ENCODE data around the gene CLSTN2.

Gene CLSTN2

GRCh38 chr3:140093742-140094141 is 158.8 kb downstream of the CLSTN2 start:
- TF ChIP-seq POLR2A (IDR thresholded peaks at IDR 0.05; ENCODE audit: low read depth, low read length), result no peak
- DNase-seq (ENCODE audit: insufficient read length, low spot score), result no peak
- FAIRE-seq, result no peak

GRCh38 chr3:140094487-140094886 is 159.5 kb downstream of the CLSTN2 start:
- TF ChIP-seq POLR2A (IDR thresholded peaks at IDR 0.05; ENCODE audit: low read depth, low read length), result no peak
- DNase-seq (ENCODE audit: insufficient read length, low spot score) (no peak), FAIRE-seq (no peak)

GRCh38 chr3:140096037-140096436 is 161.1 kb downstream of the CLSTN2 start:
- TF ChIP-seq POLR2A (IDR thresholded peaks at IDR 0.05; ENCODE audit: low read depth, low read length), result no peak
- DNase-seq (ENCODE audit: insufficient read length, low spot score) (no peak), FAIRE-seq (no peak)

GRCh38 chr3:140097874-140098635 is 163.1 kb downstream of the CLSTN2 start:
- no peak for FAIRE-seq
- DNase-seq (ENCODE audit: insufficient read length, low spot score), result no peak
- no peak for TF ChIP-seq POLR2A (IDR thresholded peaks at IDR 0.05; ENCODE audit: low read depth, low read length)

GRCh38 chr3:140100479-140100878 is 165.5 kb downstream of the CLSTN2 start:
- DNase-seq (ENCODE audit: insufficient read length, low spot score) (no peak), FAIRE-seq (no peak)
- no peak for TF ChIP-seq POLR2A (IDR thresholded peaks at IDR 0.05; ENCODE audit: low read depth, low read length)

GRCh38 chr3:140103166-140103565 is 168.2 kb downstream of the CLSTN2 start:
- TF ChIP-seq POLR2A (IDR thresholded peaks at IDR 0.05; ENCODE audit: low read depth, low read length), result no peak
- FAIRE-seq (no peak), DNase-seq (ENCODE audit: insufficient read length, low spot score) (no peak)

- TF ChIP-seq POLR2A (IDR thresholded peaks at IDR 0.05; ENCODE audit: low read depth, low read length), result no peak
- FAIRE-seq (no peak), DNase-seq (ENCODE audit: insufficient read length, low spot score) (no peak)
Measured at GRCh38 chr3:140103986-140104645, 169.1 kb downstream of the CLSTN2 start.

- DNase-seq (ENCODE audit: insufficient read length, low spot score) (no peak), FAIRE-seq (no peak)
- no peak for TF ChIP-seq POLR2A (IDR thresholded peaks at IDR 0.05; ENCODE audit: low read depth, low read length)
Measured at GRCh38 chr3:140113996-140114788, 179.2 kb downstream of the CLSTN2 start.

GRCh38 chr3:140114789-140115080 is 179.8 kb downstream of the CLSTN2 start:
- TF ChIP-seq POLR2A (IDR thresholded peaks at IDR 0.05; ENCODE audit: low read depth, low read length), result no peak
- no peak for DNase-seq (ENCODE audit: insufficient read length, low spot score)
- no peak for FAIRE-seq

GRCh38 chr3:140117096-140117526 is 182.1 kb downstream of the CLSTN2 start:
- FAIRE-seq, result no peak
- no peak for TF ChIP-seq POLR2A (IDR thresholded peaks at IDR 0.05; ENCODE audit: low read depth, low read length)
- no peak for DNase-seq (ENCODE audit: insufficient read length, low spot score)

- TF ChIP-seq POLR2A (IDR thresholded peaks at IDR 0.05; ENCODE audit: low read depth, low read length), result no peak
- DNase-seq (ENCODE audit: insufficient read length, low spot score), result no peak
- FAIRE-seq, result no peak
Measured at GRCh38 chr3:140122183-140122582, 187.2 kb downstream of the CLSTN2 start.

GRCh38 chr3:140128217-140128616 is 193.2 kb downstream of the CLSTN2 start:
- no peak for TF ChIP-seq POLR2A (IDR thresholded peaks at IDR 0.05; ENCODE audit: low read depth, low read length)
- DNase-seq (ENCODE audit: insufficient read length, low spot score) (no peak), FAIRE-seq (no peak)

- DNase-seq (ENCODE audit: insufficient read length, low spot score) (peak; percentile 27), FAIRE-seq (no peak)
- no peak for TF ChIP-seq POLR2A (IDR thresholded peaks at IDR 0.05; ENCODE audit: low read depth, low read length)
Measured at GRCh38 chr3:140128631-140129030, 193.6 kb downstream of the CLSTN2 start.

GRCh38 chr3:140129768-140130284 is 194.8 kb downstream of the CLSTN2 start:
- TF ChIP-seq POLR2A (IDR thresholded peaks at IDR 0.05; ENCODE audit: low read depth, low read length), result no peak
- no peak for DNase-seq (ENCODE audit: insufficient read length, low spot score)
- FAIRE-seq, result no peak

Measured in H54 (cell line).